Measurements from ENCODE around the gene PARP3. TPM values are rescaled to one million over a fixed set of nuclear protein-coding genes. Genes with fewer than 3 reads are reported as not detected.

Gene PARP3
- total RNA-seq, 1 donor from 2014 or later, result 4.8 TPM

DNA sequence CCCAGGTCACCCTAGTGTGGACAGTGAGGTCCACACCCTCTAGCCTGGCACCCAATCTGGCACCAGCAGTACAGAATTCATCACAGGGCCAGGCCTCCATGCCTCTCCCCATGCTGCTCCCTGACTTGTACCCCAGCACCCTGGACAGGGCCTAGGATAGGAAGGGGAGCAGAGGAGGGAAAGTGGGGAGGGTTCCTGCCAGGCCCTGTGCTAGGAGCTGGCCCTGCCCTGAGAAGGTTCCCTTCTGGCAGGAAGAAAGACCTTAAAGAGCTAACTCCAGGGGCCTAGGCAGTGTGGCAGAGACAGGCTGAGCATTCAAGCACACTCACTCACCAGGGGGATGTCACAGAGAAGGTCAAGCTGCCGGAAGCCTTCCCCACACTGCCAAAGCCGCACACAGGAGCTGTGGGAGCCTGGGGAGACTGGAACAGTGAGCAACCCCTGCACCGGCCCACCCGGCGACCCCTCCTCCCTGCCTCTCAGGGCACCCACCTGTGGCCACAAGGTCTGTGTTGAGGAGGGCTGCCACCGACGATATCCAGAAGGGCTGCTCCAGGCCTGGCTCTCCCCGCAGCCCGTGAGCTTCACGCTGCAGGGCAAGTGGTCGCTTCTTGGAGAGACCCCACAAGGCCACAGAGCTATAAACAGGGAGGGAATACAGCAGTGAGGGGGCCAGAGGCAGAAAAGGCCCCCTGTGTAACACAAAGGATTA is 7.9 kb upstream of the PARP3 start:
- no peak overlapping the region for H3K27ac ChIP-seq (ENCODE audit: low read depth, low read length)
- H3K4me1 ChIP-seq (ENCODE audit: insufficient read depth, low read length), result peaks cover 3% of the 10 kb centered on the region
- H3K36me3 ChIP-seq (ENCODE audit: insufficient read depth, low read length), result peaks cover 11% of the 10 kb centered on the region
- TF ChIP-seq EZH2 (IDR thresholded peaks at IDR 0.05; ENCODE audit: insufficient read depth, low read length), result no peak
- TF ChIP-seq, protein P1, sequence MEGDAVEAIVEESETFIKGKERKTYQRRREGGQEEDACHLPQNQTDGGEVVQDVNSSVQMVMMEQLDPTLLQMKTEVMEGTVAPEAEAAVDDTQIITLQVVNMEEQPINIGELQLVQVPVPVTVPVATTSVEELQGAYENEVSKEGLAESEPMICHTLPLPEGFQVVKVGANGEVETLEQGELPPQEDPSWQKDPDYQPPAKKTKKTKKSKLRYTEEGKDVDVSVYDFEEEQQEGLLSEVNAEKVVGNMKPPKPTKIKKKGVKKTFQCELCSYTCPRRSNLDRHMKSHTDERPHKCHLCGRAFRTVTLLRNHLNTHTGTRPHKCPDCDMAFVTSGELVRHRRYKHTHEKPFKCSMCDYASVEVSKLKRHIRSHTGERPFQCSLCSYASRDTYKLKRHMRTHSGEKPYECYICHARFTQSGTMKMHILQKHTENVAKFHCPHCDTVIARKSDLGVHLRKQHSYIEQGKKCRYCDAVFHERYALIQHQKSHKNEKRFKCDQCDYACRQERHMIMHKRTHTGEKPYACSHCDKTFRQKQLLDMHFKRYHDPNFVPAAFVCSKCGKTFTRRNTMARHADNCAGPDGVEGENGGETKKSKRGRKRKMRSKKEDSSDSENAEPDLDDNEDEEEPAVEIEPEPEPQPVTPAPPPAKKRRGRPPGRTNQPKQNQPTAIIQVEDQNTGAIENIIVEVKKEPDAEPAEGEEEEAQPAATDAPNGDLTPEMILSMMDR (IDR thresholded peaks at IDR 0.05; ENCODE audit: insufficient read depth, low read depth, low read length), result no peak
- FAIRE-seq, result no peak
- H3K27me3 Mint-ChIP-seq (ENCODE audit: low read depth, unreplicated experiment), result no peaks in the 10 kb centered on the region
- H3K79me2 ChIP-seq (ENCODE audit: insufficient read depth, low read length), result peaks cover 14% of the 10 kb centered on the region
- no peaks in the 10 kb centered on the region for H3K27me3 ChIP-seq (ENCODE audit: insufficient read depth, low read length)
- peaks cover 28% of the 10 kb centered on the region for H4K20me1 ChIP-seq (ENCODE audit: insufficient read depth, low read length)
- no peak overlapping the region for H3K4me3 ChIP-seq (ENCODE audit: insufficient read depth, low read depth, low read length)
- H3K9me3 ChIP-seq (ENCODE audit: insufficient read depth, low read depth, low read length), result no peaks in the 10 kb centered on the region
- no peak overlapping the region for H3K27ac Mint-ChIP-seq (ENCODE audit: unreplicated experiment)
- no peaks in the 10 kb centered on the region for H3K4me1 Mint-ChIP-seq (ENCODE audit: low read depth, unreplicated experiment)
- H2AFZ ChIP-seq (ENCODE audit: low read depth, low read length), result no peak overlapping the region
- H3K4me3 Mint-ChIP-seq (ENCODE audit: unreplicated experiment), result no peak overlapping the region
- H3K9me3 Mint-ChIP-seq (ENCODE audit: unreplicated experiment), result no peaks in the 10 kb centered on the region
- no peak for DNase-seq (ENCODE audit: low read depth)
- H3K36me3 Mint-ChIP-seq (ENCODE audit: low read depth, unreplicated experiment), result peaks cover 34% of the 10 kb centered on the region
- no peak overlapping the region for H3K4me2 ChIP-seq (ENCODE audit: low read length)
- H3K9ac ChIP-seq (ENCODE audit: low read length), result no peak overlapping the region

DNA sequence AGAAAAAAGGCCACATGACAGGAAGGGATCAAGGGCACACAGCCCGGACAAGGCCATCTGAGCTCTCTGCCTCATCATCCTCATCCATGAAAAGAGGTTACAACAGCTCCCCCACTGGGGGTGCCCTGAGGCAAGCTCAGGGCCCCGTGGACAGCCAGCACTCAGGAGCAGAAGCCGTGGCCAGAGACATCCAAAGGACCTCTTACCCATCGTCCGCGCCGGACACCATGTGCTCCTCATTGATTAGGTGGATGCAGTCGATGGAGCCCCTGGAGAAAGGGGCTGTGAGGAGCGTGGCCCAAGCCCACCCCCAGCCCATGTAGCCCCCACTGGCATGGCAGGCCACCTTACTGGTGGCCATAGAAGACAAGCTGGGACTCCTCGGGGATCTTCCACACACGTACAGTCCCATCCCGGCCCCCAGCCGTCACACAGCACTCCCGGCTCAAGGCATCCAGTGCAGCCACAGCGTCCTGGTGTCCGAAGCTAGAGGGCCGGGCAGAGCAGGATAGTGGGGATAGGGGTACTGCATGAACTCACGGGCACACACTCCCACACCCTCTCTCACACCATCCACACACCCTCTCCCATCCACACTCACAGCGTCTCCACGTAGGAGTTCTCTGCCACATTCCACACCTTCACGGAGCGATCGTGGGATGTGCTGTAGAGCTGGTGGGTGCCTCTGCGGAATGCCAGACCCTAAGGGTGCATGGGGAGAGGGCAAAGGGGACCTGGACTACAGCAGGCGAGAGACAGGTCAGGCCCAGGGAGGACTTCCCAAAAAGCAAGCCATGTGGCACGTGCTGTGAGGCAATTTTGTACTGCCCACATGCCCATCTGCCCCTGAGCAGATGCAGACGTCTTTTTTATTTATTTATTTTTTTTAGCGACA is 6.9 kb upstream of the PARP3 start:
- Mint-ChIP-seq H3K27ac (ENCODE audit: unreplicated experiment) (no peak overlapping the region), H3K36me3 (ENCODE audit: low read depth, unreplicated experiment) (peaks cover 31% of the 10 kb centered on the region), H3K9me3 (ENCODE audit: unreplicated experiment) (no peaks in the 10 kb centered on the region), H3K27me3 (ENCODE audit: low read depth, unreplicated experiment) (no peaks in the 10 kb centered on the region), H3K4me3 (ENCODE audit: unreplicated experiment) (no peak overlapping the region), H3K4me1 (ENCODE audit: low read depth, unreplicated experiment) (no peaks in the 10 kb centered on the region)
- H3K9me3 ChIP-seq (ENCODE audit: insufficient read depth, low read depth, low read length), result no peaks in the 10 kb centered on the region
- no peak overlapping the region for H3K9ac ChIP-seq (ENCODE audit: low read length)
- peaks cover 35% of the 10 kb centered on the region for H4K20me1 ChIP-seq (ENCODE audit: insufficient read depth, low read length)
- no peak overlapping the region for H2AFZ ChIP-seq (ENCODE audit: low read depth, low read length)
- no peak overlapping the region for H3K27ac ChIP-seq (ENCODE audit: low read depth, low read length)
- H3K27me3 ChIP-seq (ENCODE audit: insufficient read depth, low read length), result no peaks in the 10 kb centered on the region
- DNase-seq (ENCODE audit: low read depth) (no peak), FAIRE-seq (no peak)
- peaks cover 23% of the 10 kb centered on the region for H3K79me2 ChIP-seq (ENCODE audit: insufficient read depth, low read length)
- H3K4me2 ChIP-seq (ENCODE audit: low read length), result no peak overlapping the region
- no peak overlapping the region for H3K4me3 ChIP-seq (ENCODE audit: insufficient read depth, low read depth, low read length)
- H3K4me1 ChIP-seq (ENCODE audit: insufficient read depth, low read length), result peaks cover 4% of the 10 kb centered on the region
- no peak for TF ChIP-seq EZH2 (IDR thresholded peaks at IDR 0.05; ENCODE audit: insufficient read depth, low read length)
- TF ChIP-seq, protein P1 (IDR thresholded peaks at IDR 0.05; ENCODE audit: insufficient read depth, low read depth, low read length), result no peak
- H3K36me3 ChIP-seq (ENCODE audit: insufficient read depth, low read length), result peaks cover 11% of the 10 kb centered on the region

Data from astrocyte (in vitro differentiated cells and primary cell).